ENCODE measurements around the gene CLEC1B.
"Not testable (repeated sequence)": the region's sequence is repeated elsewhere in the genome, so short reads cannot be mapped to it uniquely, and the experiment has no call there.

CLEC1B gene

GRCh38 chr12:9973949-9974348, 25.0 kb downstream of the CLEC1B start:
- no peaks in the 10 kb centered on the region for H3K36me3 ChIP-seq (ENCODE audit: control insufficient read depth, low read depth, low read length)
- H3K27me3 ChIP-seq (ENCODE audit: control insufficient read depth, insufficient read depth, low read length), result no peaks in the 10 kb centered on the region
- H3K4me1 ChIP-seq (ENCODE audit: control insufficient read depth, low read depth, low read length), result no peaks in the 10 kb centered on the region
- no peak overlapping the region for H3K27ac ChIP-seq (ENCODE audit: low read length)
- peaks cover 7% of the 10 kb centered on the region for H3K9me3 ChIP-seq (ENCODE audit: control insufficient read depth, low read depth, low read length)
- H3K4me3 ChIP-seq (ENCODE audit: low read length), result no peak overlapping the region
- no peak overlapping the region for H3K9ac ChIP-seq (ENCODE audit: low read length)

- Histone ChIP-seq H3K27me3 (ENCODE audit: control insufficient read depth, insufficient read depth, low read length) (no peaks in the 10 kb centered on the region), H3K9ac (ENCODE audit: low read length) (no peak within 1 kb of the TSS), H3K4me1 (ENCODE audit: control insufficient read depth, low read depth, low read length) (no peaks in the 10 kb centered on the region), H3K36me3 (ENCODE audit: control insufficient read depth, low read depth, low read length) (no peaks in the 10 kb centered on the region), H3K4me3 (ENCODE audit: low read length) (no peak within 1 kb of the TSS), H3K27ac (ENCODE audit: low read length) (no peak within 1 kb of the TSS), H3K9me3 (ENCODE audit: control insufficient read depth, low read depth, low read length) (peaks cover 6% of the 10 kb centered on the region)
Measured at GRCh38 chr12:9971181-9971580, 27.7 kb downstream of the CLEC1B start, which contains the start of gene CLEC12A. TSS of gene CLEC12A (plus strand) at chr12:9971409. CDS start at chr12:9971597, 188 bp downstream.

GRCh38 chr12:9969673-9970072, 29.2 kb downstream of the CLEC1B start:
- no peak overlapping the region for H3K9ac ChIP-seq (ENCODE audit: low read length)
- H3K9me3 ChIP-seq (ENCODE audit: control insufficient read depth, low read depth, low read length), result no peaks in the 10 kb centered on the region
- H3K27me3 ChIP-seq (ENCODE audit: control insufficient read depth, insufficient read depth, low read length), result no peaks in the 10 kb centered on the region
- H3K27ac ChIP-seq (ENCODE audit: low read length), result no peak overlapping the region
- H3K4me3 ChIP-seq (ENCODE audit: low read length), result no peak overlapping the region
- H3K4me1 ChIP-seq (ENCODE audit: control insufficient read depth, low read depth, low read length), result no peaks in the 10 kb centered on the region
- no peaks in the 10 kb centered on the region for H3K36me3 ChIP-seq (ENCODE audit: control insufficient read depth, low read depth, low read length)

GRCh38 chr12:9961901-9962300, 37.0 kb downstream of the CLEC1B start:
- H3K9me3 ChIP-seq (ENCODE audit: control insufficient read depth, low read depth, low read length), result no peaks in the 10 kb centered on the region
- H3K36me3 ChIP-seq (ENCODE audit: control insufficient read depth, low read depth, low read length), result no peaks in the 10 kb centered on the region
- no peak overlapping the region for H3K27ac ChIP-seq (ENCODE audit: low read length)
- no peaks in the 10 kb centered on the region for H3K4me1 ChIP-seq (ENCODE audit: control insufficient read depth, low read depth, low read length)
- H3K27me3 ChIP-seq (ENCODE audit: control insufficient read depth, insufficient read depth, low read length), result no peaks in the 10 kb centered on the region
- no peak overlapping the region for H3K4me3 ChIP-seq (ENCODE audit: low read length)
- H3K9ac ChIP-seq (ENCODE audit: low read length), result no peak overlapping the region

- Histone ChIP-seq H3K27me3 (ENCODE audit: control insufficient read depth, insufficient read depth, low read length) (no peaks in the 10 kb centered on the region), H3K36me3 (ENCODE audit: control insufficient read depth, low read depth, low read length) (no peaks in the 10 kb centered on the region), H3K27ac (ENCODE audit: low read length) (no peak overlapping the region), H3K9ac (ENCODE audit: low read length) (no peak overlapping the region), H3K4me1 (ENCODE audit: control insufficient read depth, low read depth, low read length) (no peaks in the 10 kb centered on the region), H3K4me3 (ENCODE audit: low read length) (no peak overlapping the region), H3K9me3 (ENCODE audit: control insufficient read depth, low read depth, low read length) (no peaks in the 10 kb centered on the region)
Measured at GRCh38 chr12:9961106-9961505, 37.8 kb downstream of the CLEC1B start.

- no peak overlapping the region for H3K9ac ChIP-seq (ENCODE audit: low read length)
- no peaks in the 10 kb centered on the region for H3K9me3 ChIP-seq (ENCODE audit: control insufficient read depth, low read depth, low read length)
- no peaks in the 10 kb centered on the region for H3K36me3 ChIP-seq (ENCODE audit: control insufficient read depth, low read depth, low read length)
- no peak overlapping the region for H3K4me3 ChIP-seq (ENCODE audit: low read length)
- no peaks in the 10 kb centered on the region for H3K27me3 ChIP-seq (ENCODE audit: control insufficient read depth, insufficient read depth, low read length)
- H3K4me1 ChIP-seq (ENCODE audit: control insufficient read depth, low read depth, low read length), result no peaks in the 10 kb centered on the region
- no peak overlapping the region for H3K27ac ChIP-seq (ENCODE audit: low read length)
Measured at GRCh38 chr12:9960590-9960989, 38.3 kb downstream of the CLEC1B start.

- no peaks in the 10 kb centered on the region for H3K27me3 ChIP-seq (ENCODE audit: control insufficient read depth, insufficient read depth, low read length)
- no peaks in the 10 kb centered on the region for H3K4me1 ChIP-seq (ENCODE audit: control insufficient read depth, low read depth, low read length)
- H3K27ac ChIP-seq (ENCODE audit: low read length), result no peak overlapping the region
- no peak overlapping the region for H3K9ac ChIP-seq (ENCODE audit: low read length)
- H3K36me3 ChIP-seq (ENCODE audit: control insufficient read depth, low read depth, low read length), result no peaks in the 10 kb centered on the region
- no peak overlapping the region for H3K4me3 ChIP-seq (ENCODE audit: low read length)
- no peaks in the 10 kb centered on the region for H3K9me3 ChIP-seq (ENCODE audit: control insufficient read depth, low read depth, low read length)
Measured at GRCh38 chr12:9957834-9958233, 41.1 kb downstream of the CLEC1B start.

- not testable (repeated sequence) for H3K9ac ChIP-seq (ENCODE audit: low read length); H3K9me3 ChIP-seq (ENCODE audit: control insufficient read depth, low read depth, low read length); H3K4me1 ChIP-seq (ENCODE audit: control insufficient read depth, low read depth, low read length); H3K27ac ChIP-seq (ENCODE audit: low read length); H3K27me3 ChIP-seq (ENCODE audit: control insufficient read depth, insufficient read depth, low read length); H3K4me3 ChIP-seq (ENCODE audit: low read length); H3K36me3 ChIP-seq (ENCODE audit: control insufficient read depth, low read depth, low read length)
Measured at GRCh38 chr12:9952954-9953729, 45.8 kb downstream of the CLEC1B start.

GRCh38 chr12:9951026-9951675, 47.8 kb downstream of the CLEC1B start:
- Histone ChIP-seq H3K4me3 (ENCODE audit: low read length) (no peak overlapping the region), H3K27me3 (ENCODE audit: control insufficient read depth, insufficient read depth, low read length) (no peaks in the 10 kb centered on the region), H3K4me1 (ENCODE audit: control insufficient read depth, low read depth, low read length) (no peaks in the 10 kb centered on the region), H3K9ac (ENCODE audit: low read length) (no peak overlapping the region), H3K27ac (ENCODE audit: low read length) (no peak overlapping the region), H3K36me3 (ENCODE audit: control insufficient read depth, low read depth, low read length) (no peaks in the 10 kb centered on the region), H3K9me3 (ENCODE audit: control insufficient read depth, low read depth, low read length) (no peaks in the 10 kb centered on the region)

GRCh38 chr12:9948606-9949296, 50.2 kb downstream of the CLEC1B start:
- Histone ChIP-seq H3K4me1 (ENCODE audit: control insufficient read depth, low read depth, low read length) (no peaks in the 10 kb centered on the region), H3K9me3 (ENCODE audit: control insufficient read depth, low read depth, low read length) (no peaks in the 10 kb centered on the region), H3K9ac (ENCODE audit: low read length) (no peak overlapping the region), H3K27ac (ENCODE audit: low read length) (no peak overlapping the region), H3K36me3 (ENCODE audit: control insufficient read depth, low read depth, low read length) (no peaks in the 10 kb centered on the region), H3K4me3 (ENCODE audit: low read length) (no peak overlapping the region), H3K27me3 (ENCODE audit: control insufficient read depth, insufficient read depth, low read length) (no peaks in the 10 kb centered on the region)

- H3K9ac ChIP-seq (ENCODE audit: low read length), result no peak overlapping the region
- H3K27ac ChIP-seq (ENCODE audit: low read length), result no peak overlapping the region
- no peaks in the 10 kb centered on the region for H3K27me3 ChIP-seq (ENCODE audit: control insufficient read depth, insufficient read depth, low read length)
- H3K36me3 ChIP-seq (ENCODE audit: control insufficient read depth, low read depth, low read length), result no peaks in the 10 kb centered on the region
- no peaks in the 10 kb centered on the region for H3K4me1 ChIP-seq (ENCODE audit: control insufficient read depth, low read depth, low read length)
- H3K9me3 ChIP-seq (ENCODE audit: control insufficient read depth, low read depth, low read length), result no peaks in the 10 kb centered on the region
- H3K4me3 ChIP-seq (ENCODE audit: low read length), result no peak overlapping the region
Measured at GRCh38 chr12:9947674-9948073, 51.2 kb downstream of the CLEC1B start.
